ENCODE results near the gene COPZ1. TPM values are rescaled to one million over a fixed set of nuclear protein-coding genes. Genes with fewer than 3 reads are reported as not detected.

COPZ1 gene
- total RNA-seq, 1 experiment from 2014 or later: 207 TPM

GRCh38 chr12:54356951-54357356 is 32.0 kb downstream of the COPZ1 start:
- Mint-ChIP-seq H3K27me3 (ENCODE audit: insufficient read depth, unreplicated experiment) (no peaks in the 10 kb centered on the region), H3K27ac (ENCODE audit: low read depth, unreplicated experiment) (no peak overlapping the region), H3K9me3 (ENCODE audit: unreplicated experiment) (no peaks in the 10 kb centered on the region), H3K4me3 (ENCODE audit: unreplicated experiment) (no peak overlapping the region), H3K36me3 (ENCODE audit: insufficient read depth, unreplicated experiment) (no peaks in the 10 kb centered on the region), H3K4me1 (ENCODE audit: insufficient read depth, unreplicated experiment) (peaks cover 31% of the 10 kb centered on the region)
- POLR2A ChIA-PET: interaction anchor here (0.6 to 2.8 kb wide), 4 partner anchors 15 to 77 kb away, joined by 3 to 47 read pairs (median 3); partner anchors contain the start of genes CBX5 and HNRNPA1
- no TSS peak for BruUV-seq (replicated peaks)
- no peak for TF ChIP-seq CTCF (IDR thresholded peaks at IDR 0.05; ENCODE audit: unreplicated experiment)
- intact Hi-C loops (cut with micrococcal nuclease): no loop called here
- no peak for DNase-seq (ENCODE audit: unreplicated experiment)
- CTCF ChIA-PET: interaction anchor here (0.6 to 6.0 kb wide), 11 partner anchors 12 to 369 kb away, joined by 3 to 40 read pairs (median 5); partner anchors contain the start of gene COPZ1

- POLR2A ChIA-PET: interaction anchor here (0.6 to 2.8 kb wide), 7 partner anchors 16 to 136 kb away, joined by 3 to 47 read pairs (median 4); partner anchors contain the start of genes CBX5, COPZ1 and HNRNPA1
- DNase-seq (ENCODE audit: unreplicated experiment): no peak
- no peak for TF ChIP-seq CTCF (IDR thresholded peaks at IDR 0.05; ENCODE audit: unreplicated experiment)
- Mint-ChIP-seq H3K36me3 (ENCODE audit: insufficient read depth, unreplicated experiment) (no peaks in the 10 kb centered on the region), H3K9me3 (ENCODE audit: unreplicated experiment) (no peaks in the 10 kb centered on the region), H3K27me3 (ENCODE audit: insufficient read depth, unreplicated experiment) (no peaks in the 10 kb centered on the region), H3K4me3 (ENCODE audit: unreplicated experiment) (no peak overlapping the region), H3K4me1 (ENCODE audit: insufficient read depth, unreplicated experiment) (peaks cover 31% of the 10 kb centered on the region), H3K27ac (ENCODE audit: low read depth, unreplicated experiment) (no peak overlapping the region)
- CTCF ChIA-PET: interaction anchor here (0.7 to 6.1 kb wide), 13 partner anchors 11 to 357 kb away, joined by 3 to 40 read pairs (median 5); partner anchors contain the start of gene COPZ1
- intact Hi-C loops (cut with micrococcal nuclease): no loop called here
- BruUV-seq (replicated peaks): no TSS peak
Observed at GRCh38 chr12:54357506-54358190, 32.7 kb downstream of the COPZ1 start.

- peaks cover 27% of the 10 kb centered on the region for H3K4me1 Mint-ChIP-seq (ENCODE audit: insufficient read depth, unreplicated experiment)
- ChIA-PET POLR2A (interaction anchor here (0.6 to 2.8 kb wide), 26 partner anchors 10 to 349 kb away, joined by 3 to 47 read pairs (median 4); partner anchors contain the start of genes CBX5, COPZ1, HNRNPA1 and HOXC8), CTCF (interaction anchor here (0.7 to 6.1 kb wide), 17 partner anchors 10 to 358 kb away, joined by 3 to 57 read pairs (median 6); partner anchors contain the start of gene COPZ1)
- H3K27ac Mint-ChIP-seq (ENCODE audit: low read depth, unreplicated experiment): no peak overlapping the region
- no peak overlapping the region for H3K4me3 Mint-ChIP-seq (ENCODE audit: unreplicated experiment)
- no peaks in the 10 kb centered on the region for H3K27me3 Mint-ChIP-seq (ENCODE audit: insufficient read depth, unreplicated experiment)
- no peaks in the 10 kb centered on the region for H3K36me3 Mint-ChIP-seq (ENCODE audit: insufficient read depth, unreplicated experiment)
- BruUV-seq (replicated peaks): TSS peak; percentile 60
- no peak for DNase-seq (ENCODE audit: unreplicated experiment)
- intact Hi-C loops (cut with micrococcal nuclease): no loop called here
- no peaks in the 10 kb centered on the region for H3K9me3 Mint-ChIP-seq (ENCODE audit: unreplicated experiment)
- TF ChIP-seq CTCF (IDR thresholded peaks at IDR 0.05; ENCODE audit: unreplicated experiment): no peak
Observed at GRCh38 chr12:54358191-54358944, 33.4 kb downstream of the COPZ1 start.
